HepG2 (cell line): ENCODE measurements around the gene MIDN. TPM values are rescaled to one million over a fixed set of nuclear protein-coding genes. Genes with fewer than 3 reads are reported as not detected.
A peak's percentile ranks its signal among the peaks of the same experiment; 100 is the strongest.

ENCODE experiments used
- AGO1 ChIP-seq: fragments of 200-400 bp; formaldehyde crosslinking; IDR thresholded peaks from 2 replicates; pipeline ENCODE4 v1.6.1; 2017; ENCODE audit warnings: mild to moderate bottlenecking, low read depth, low read length, moderate library complexity; ENCODE audit not compliant: poor library complexity, severe bottlenecking
- AHDC1 ChIP-seq: sonication (generic); formaldehyde crosslinking; IDR thresholded peaks from 2 replicates; pipeline ENCODE4 v1.5.1; 2020; ENCODE audit warnings: mild to moderate bottlenecking, missing genetic modification reagents, borderline replicate concordance
- ATRX ChIP-seq: sonication (generic); formaldehyde crosslinking; IDR thresholded peaks from 2 replicates; pipeline ENCODE4 v1.4.0; 2020; ENCODE audit warnings: missing genetic modification reagents, borderline replicate concordance
- DR1 ChIP-seq: sonication (generic); formaldehyde crosslinking; IDR thresholded peaks from 2 replicates; pipeline ENCODE4 v1.8.0; 2021; ENCODE audit warnings: mild to moderate bottlenecking, missing genetic modification reagents, inconsistent platforms
- ELF4 ChIP-seq: sonication (generic); formaldehyde crosslinking; IDR thresholded peaks from 2 replicates; pipeline ENCODE4 v1.5.0; 2020; ENCODE audit warnings: missing genetic modification reagents, mild to moderate bottlenecking, moderate library complexity, borderline replicate concordance
- ETV5 ChIP-seq: IDR thresholded peaks from 2 replicates; pipeline ENCODE4 v1.6.1; 2018; ENCODE audit warnings: missing biosample characterization, missing genetic modification reagents, inconsistent platforms, borderline replicate concordance
- GTF2F1 ChIP-seq: fragments of 150-350 bp; IDR thresholded peaks from 2 replicates; pipeline ENCODE4 v1.6.1; 2014; ENCODE audit warnings: low read length
- ISL2 ChIP-seq: sonication (generic); formaldehyde crosslinking; IDR thresholded peaks from 2 replicates; pipeline ENCODE4 v1.5.0; 2020; ENCODE audit warnings: missing genetic modification reagents
- KAT7 ChIP-seq: IDR thresholded peaks from 2 replicates; pipeline ENCODE4 v1.6.1; 2018; ENCODE audit warnings: borderline replicate concordance, missing compliant biosample characterization
- KLF12 ChIP-seq: sonication (generic); formaldehyde crosslinking; IDR thresholded peaks from 2 replicates; pipeline ENCODE4 v1.4.0; 2020; ENCODE audit warnings: missing genetic modification reagents, borderline replicate concordance
- PLSCR1 ChIP-seq: sonication (generic); formaldehyde crosslinking; IDR thresholded peaks from 2 replicates; pipeline ENCODE4 v1.5.0; 2020; ENCODE audit warnings: missing genetic modification reagents, mild to moderate bottlenecking, borderline replicate concordance
- PTBP1 ChIP-seq: fragments of 200-400 bp; formaldehyde crosslinking; IDR thresholded peaks from 2 replicates; pipeline ENCODE4 v1.6.1; 2018; ENCODE audit warnings: low read length, low read depth; ENCODE audit not compliant: poor library complexity, severe bottlenecking
- RCOR2 ChIP-seq: IDR thresholded peaks from 2 replicates; pipeline ENCODE4 v1.6.1; 2016; ENCODE audit warnings: missing biosample characterization, missing genetic modification reagents
- SALL1 ChIP-seq: sonication (generic); formaldehyde crosslinking; IDR thresholded peaks from 2 replicates; pipeline ENCODE4 v1.8.0; 2022; ENCODE audit warnings: mild to moderate bottlenecking, missing genetic modification reagents
- SPEN ChIP-seq: sonication (generic); formaldehyde crosslinking; IDR thresholded peaks from 2 replicates; pipeline ENCODE4 v1.5.1; 2020; ENCODE audit warnings: low read depth, mild to moderate bottlenecking, missing genetic modification reagents
- SRY ChIP-seq: sonication (generic); formaldehyde crosslinking; IDR thresholded peaks from 2 replicates; pipeline ENCODE4 v1.8.0; 2022; ENCODE audit warnings: mild to moderate bottlenecking, missing genetic modification reagents
- TBP ChIP-seq: sonication (generic); formaldehyde crosslinking; IDR thresholded peaks from 2 replicates; pipeline ENCODE4 v1.5.0; 2020; ENCODE audit warnings: missing genetic modification reagents
- TBX2 ChIP-seq: sonication (generic); formaldehyde crosslinking; IDR thresholded peaks from 2 replicates; pipeline ENCODE4 v1.5.0; 2020; ENCODE audit warnings: missing genetic modification reagents, mild to moderate bottlenecking, borderline replicate concordance
- YY1 ChIP-seq: IDR thresholded peaks from 2 replicates; pipeline ENCODE4 v1.6.1; 2011; ENCODE audit warnings: low read length, low read depth, moderate library complexity, mild to moderate bottlenecking; ENCODE audit not compliant: insufficient read depth, insufficient replicate concordance
- ZNF326 ChIP-seq: sonication (generic); formaldehyde crosslinking; IDR thresholded peaks from 2 replicates; pipeline ENCODE4 v1.4.0; 2020; ENCODE audit warnings: missing genetic modification reagents, borderline replicate concordance
- ZNF331 ChIP-seq: sonication (generic); formaldehyde crosslinking; IDR thresholded peaks from 2 replicates; pipeline ENCODE4 v1.4.0; 2020; ENCODE audit warnings: missing genetic modification reagents
- ZNF468 ChIP-seq: sonication (generic); formaldehyde crosslinking; IDR thresholded peaks from 2 replicates; pipeline ENCODE4 v1.8.0; 2022; ENCODE audit warnings: mild to moderate bottlenecking, moderate library complexity, missing genetic modification reagents
- ZNF607 ChIP-seq: sonication (generic); formaldehyde crosslinking; IDR thresholded peaks from 2 replicates; pipeline ENCODE4 v1.5.1; 2020; ENCODE audit warnings: missing genetic modification reagents, mild to moderate bottlenecking, borderline replicate concordance
- polyA plus RNA-seq, 8 experiments: library from polyadenylated mRNA; depleted of rRNA in 3 of 8; stranded (reverse) in 7 of 8; unstranded in 1 of 8; fragments of >200 nt; fragmentation: Illumina TruSeq in 4 of 8; extraction: Trizol in 4 of 8; gene quantifications; 2 replicates each; pipeline versions ENCODE4 v1.2.1 to v1.2.3, GENCODE V29; 2011 to 2016; ENCODE audit warnings: low read depth in 4 of 8, missing spikeins in 1 of 8, mixed read lengths in 1 of 8; ENCODE audit not compliant: insufficient read depth in 1 of 8
- total RNA-seq, 5 experiments: library from RNA; depleted of rRNA; stranded (reverse); fragments of >200 nt; fragmentation: Illumina TruSeq; extraction: Trizol; gene quantifications; 2 replicates each; pipeline ENCODE4 v1.2.3, GENCODE V29; 2016; ENCODE audit warnings: low read depth in 1 of 5

MIDN gene
- total and polyA plus RNA-seq, 2 of the 13 experiments (the other 11 are each of a cell fraction or from before 2014, with no cell fraction given), result 8.4 to 18.0 TPM

GRCh38 chr19:1290703-1291651, 42.6 kb downstream of the MIDN start (continued):
- peak; percentile 72; the same call in 1 of the 2 replicates for TF ChIP-seq ELF4 (CRISPR knock-in tag)
- peak; percentile 93 for TF ChIP-seq SPEN (CRISPR knock-in tag)
- TF ChIP-seq GTF2F1, result 0 out of 2 replicates have a peak, but pooled peaks have one; percentile 12
- TF ChIP-seq KAT7 (CRISPR knock-in tag), result 0 out of 2 replicates have a peak, but pooled peaks have one; percentile 40
- peak; percentile 59 for TF ChIP-seq AGO1
- TF ChIP-seq ZNF331 (CRISPR knock-in tag), result no peak; the same call in 1 of the 2 replicates
- no peak for TF ChIP-seq ATRX (CRISPR knock-in tag)
- TF ChIP-seq RCOR2 (CRISPR knock-in tag), result peak; percentile 63; the same call in 1 of the 2 replicates
- TF ChIP-seq ZNF326, result no peak
- no peak for TF ChIP-seq TBP (CRISPR knock-in tag)
- TF ChIP-seq KLF12 (CRISPR knock-in tag), result peak; percentile 58; the same call in 1 of the 2 replicates
- peak; percentile 99 for TF ChIP-seq ETV5 (CRISPR knock-in tag)
- no peak for TF ChIP-seq PTBP1
- TF ChIP-seq SALL1 (CRISPR knock-in tag), result peak; percentile 86
- TF ChIP-seq AHDC1 (CRISPR knock-in tag), result no peak
- TF ChIP-seq ZNF468 (CRISPR knock-in tag), result no peak
- peak; percentile 91 for TF ChIP-seq TBX2
- TF ChIP-seq DR1 (CRISPR knock-in tag), result peak; percentile 37; the same call in 1 of the 2 replicates
- peak; percentile 27; the same call in 1 of the 2 replicates for TF ChIP-seq ZNF607 (CRISPR knock-in tag)
- peak; percentile 63; the same call in 1 of the 2 replicates for TF ChIP-seq ISL2 (CRISPR knock-in tag)
- peak; percentile 54 for TF ChIP-seq YY1
- peak; percentile 65; the same call in 1 of the 2 replicates for TF ChIP-seq SRY (CRISPR knock-in tag)
- no peak; the same call in 1 of the 2 replicates for TF ChIP-seq PLSCR1 (CRISPR knock-in tag)
